Measurements from ENCODE around the gene SURF4. TPM values are rescaled to one million over a fixed set of nuclear protein-coding genes. Genes with fewer than 3 reads are reported as not detected.

Gene SURF4
- 100 to 1,000 TPM; 299 to 302 TPM for total RNA-seq

- H3K4me1 Mint-ChIP-seq (ENCODE audit: low read depth), result peaks cover 33% of the 10 kb centered on the region
- H3K27me3 Mint-ChIP-seq (ENCODE audit: low read depth), result no peaks in the 10 kb centered on the region
- DNase-seq, result peak; percentile 96
- peaks cover 38% of the 10 kb centered on the region for H3K36me3 Mint-ChIP-seq (ENCODE audit: low read depth)
- H3K27ac Mint-ChIP-seq, result peak within 1 kb of the TSS; percentile 97
- H3K9me3 Mint-ChIP-seq, result no peaks in the 10 kb centered on the region
- intact Hi-C loops (cut with micrococcal nuclease), result loop anchor here (1.0 kb wide), 1 partner anchor 40 kb away; the partner anchor contains the start of gene SURF6
- CTCF ChIA-PET, result interaction anchor here (0.7 to 1.0 kb wide), 4 partner anchors 8 to 46 kb away, joined by 3 to 4 read pairs (median 3); partner anchors contain the start of gene SURF1
- H3K4me3 Mint-ChIP-seq, result peak within 1 kb of the TSS; percentile 98
Observed at GRCh38 chr9:133375724-133376654, at the start of gene SURF4, which contains the start of gene STKLD1. TSS of gene SURF4 (minus strand) at chr9:133376060. CDS start at chr9:133375969, 91 bp downstream. TSS of gene STKLD1 (plus strand) at chr9:133376366. CDS start at chr9:133376474, 108 bp downstream.

GRCh38 chr9:133425049-133425632, 49.3 kb upstream of the SURF4 start:
- H3K36me3 Mint-ChIP-seq (ENCODE audit: low read depth), result no peaks in the 10 kb centered on the region
- H3K4me3 Mint-ChIP-seq, result no peak overlapping the region
- peaks cover 16% of the 10 kb centered on the region for H3K4me1 Mint-ChIP-seq (ENCODE audit: low read depth)
- no peak overlapping the region for H3K27ac Mint-ChIP-seq
- no peak for DNase-seq
- H3K27me3 Mint-ChIP-seq (ENCODE audit: low read depth), result peaks cover 30% of the 10 kb centered on the region
- H3K9me3 Mint-ChIP-seq, result no peaks in the 10 kb centered on the region
- CTCF ChIA-PET, result no interaction called here
- intact Hi-C loops (cut with micrococcal nuclease), result no loop called here

GRCh38 chr9:133424187-133424586, 48.3 kb upstream of the SURF4 start:
- Mint-ChIP-seq H3K4me1 (ENCODE audit: low read depth) (peaks cover 18% of the 10 kb centered on the region), H3K36me3 (ENCODE audit: low read depth) (no peaks in the 10 kb centered on the region), H3K27me3 (ENCODE audit: low read depth) (peaks cover 27% of the 10 kb centered on the region), H3K9me3 (no peaks in the 10 kb centered on the region), H3K4me3 (no peak overlapping the region), H3K27ac (no peak overlapping the region)
- intact Hi-C loops (cut with micrococcal nuclease), result no loop called here
- no peak for DNase-seq
- CTCF ChIA-PET, result no interaction called here

- DNase-seq, result no peak
- CTCF ChIA-PET, result no interaction called here
- Mint-ChIP-seq H3K4me3 (no peak overlapping the region), H3K4me1 (ENCODE audit: low read depth) (peaks cover 27% of the 10 kb centered on the region), H3K27me3 (ENCODE audit: low read depth) (peaks cover 27% of the 10 kb centered on the region), H3K36me3 (ENCODE audit: low read depth) (no peaks in the 10 kb centered on the region), H3K27ac (no peak overlapping the region), H3K9me3 (no peaks in the 10 kb centered on the region)
- intact Hi-C loops (cut with micrococcal nuclease), result no loop called here
Observed at GRCh38 chr9:133423216-133423615, 47.4 kb upstream of the SURF4 start.

GRCh38 chr9:133421615-133422542, 46.0 kb upstream of the SURF4 start, which contains the start of gene ADAMTS13:
TSS of gene ADAMTS13 (plus strand) at chr9:133422367. CDS start at chr9:133422444, 77 bp downstream.
- Mint-ChIP-seq H3K4me3 (no peak within 1 kb of the TSS), H3K9me3 (no peaks in the 10 kb centered on the region), H3K4me1 (ENCODE audit: low read depth) (peaks cover 23% of the 10 kb centered on the region), H3K36me3 (ENCODE audit: low read depth) (peaks cover 4% of the 10 kb centered on the region), H3K27me3 (ENCODE audit: low read depth) (peaks cover 15% of the 10 kb centered on the region), H3K27ac (peak within 1 kb of the TSS; percentile 14)
- CTCF ChIA-PET, result interaction anchor here (1.0 kb wide), 1 partner anchor 21 kb away, joined by 3 read pairs; no protein-coding TSS in a partner anchor
- peak; percentile 66 for DNase-seq
- intact Hi-C loops (cut with micrococcal nuclease), result no loop called here

- Mint-ChIP-seq H3K27ac (peak overlapping the region; percentile 31), H3K4me3 (no peak overlapping the region), H3K4me1 (ENCODE audit: low read depth) (peaks cover 38% of the 10 kb centered on the region), H3K9me3 (no peaks in the 10 kb centered on the region), H3K36me3 (ENCODE audit: low read depth) (peaks cover 15% of the 10 kb centered on the region), H3K27me3 (ENCODE audit: low read depth) (peaks cover 5% of the 10 kb centered on the region)
- intact Hi-C loops (cut with micrococcal nuclease), result no loop called here
- DNase-seq, result peak; percentile 21
- CTCF ChIA-PET, result interaction anchor here (0.7 kb wide), 1 partner anchor 58 kb away, joined by 3 read pairs; no protein-coding TSS in a partner anchor
Observed at GRCh38 chr9:133420392-133420827, 44.5 kb upstream of the SURF4 start.

GRCh38 chr9:133419005-133419404, 43.1 kb upstream of the SURF4 start:
- peaks cover 51% of the 10 kb centered on the region for H3K4me1 Mint-ChIP-seq (ENCODE audit: low read depth)
- H3K4me3 Mint-ChIP-seq, result peak overlapping the region; percentile 92
- peak overlapping the region; percentile 91 for H3K27ac Mint-ChIP-seq
- H3K9me3 Mint-ChIP-seq, result no peaks in the 10 kb centered on the region
- DNase-seq, result no peak
- intact Hi-C loops (cut with micrococcal nuclease), result loop anchor here (2.0 to 10.0 kb wide), 3 partner anchors 40 to 384 kb away; partner anchors contain the start of genes CACFD1 and GTF3C5
- CTCF ChIA-PET, result interaction anchor here (0.6 kb wide), 2 partner anchors 29 to 201 kb away, joined by 3 to 4 read pairs; no protein-coding TSS in a partner anchor
- no peaks in the 10 kb centered on the region for H3K27me3 Mint-ChIP-seq (ENCODE audit: low read depth)
- H3K36me3 Mint-ChIP-seq (ENCODE audit: low read depth), result peaks cover 25% of the 10 kb centered on the region

GRCh38 chr9:133417541-133418461, 41.9 kb upstream of the SURF4 start, which contains the start of gene REXO4:
TSS of gene REXO4 (minus strand) at chr9:133418010. CDS start at chr9:133417844, 166 bp downstream.
- peaks cover 54% of the 10 kb centered on the region for H3K4me1 Mint-ChIP-seq (ENCODE audit: low read depth)
- H3K9me3 Mint-ChIP-seq, result no peaks in the 10 kb centered on the region
- intact Hi-C loops (cut with micrococcal nuclease), result loop anchor here (2.0 to 10.0 kb wide), 4 partner anchors 41 to 383 kb away; partner anchors contain the start of genes CACFD1, GTF3C5, MED22 and RPL7A
- no peaks in the 10 kb centered on the region for H3K27me3 Mint-ChIP-seq (ENCODE audit: low read depth)
- CTCF ChIA-PET, result interaction anchor here (1.0 to 1.1 kb wide), 2 partner anchors 12 to 62 kb away, joined by 3 read pairs; no protein-coding TSS in a partner anchor
- DNase-seq, result peak; percentile 86
- H3K4me3 Mint-ChIP-seq, result peak within 1 kb of the TSS; percentile 92
- peak within 1 kb of the TSS; percentile 91 for H3K27ac Mint-ChIP-seq
- peaks cover 30% of the 10 kb centered on the region for H3K36me3 Mint-ChIP-seq (ENCODE audit: low read depth)

GRCh38 chr9:133415170-133415569, 39.3 kb upstream of the SURF4 start:
- peaks cover 37% of the 10 kb centered on the region for H3K36me3 Mint-ChIP-seq (ENCODE audit: low read depth)
- intact Hi-C loops (cut with micrococcal nuclease), result loop anchor here (10.0 kb wide), 1 partner anchor 380 kb away; the partner anchor contains the start of gene GTF3C5
- H3K9me3 Mint-ChIP-seq, result no peaks in the 10 kb centered on the region
- DNase-seq, result no peak
- H3K4me1 Mint-ChIP-seq (ENCODE audit: low read depth), result peaks cover 45% of the 10 kb centered on the region
- H3K27ac Mint-ChIP-seq, result peak overlapping the region; percentile 85
- CTCF ChIA-PET, result interaction anchor here (0.6 to 1.6 kb wide), 3 partner anchors 11 to 232 kb away, joined by 3 to 6 read pairs (median 3); no protein-coding TSS in a partner anchor
- H3K27me3 Mint-ChIP-seq (ENCODE audit: low read depth), result no peaks in the 10 kb centered on the region
- peak overlapping the region; percentile 6 for H3K4me3 Mint-ChIP-seq

- H3K9me3 Mint-ChIP-seq, result no peaks in the 10 kb centered on the region
- H3K36me3 Mint-ChIP-seq (ENCODE audit: low read depth), result peaks cover 27% of the 10 kb centered on the region
- intact Hi-C loops (cut with micrococcal nuclease), result no loop called here
- no peak overlapping the region for H3K4me3 Mint-ChIP-seq
- H3K27me3 Mint-ChIP-seq (ENCODE audit: low read depth), result no peaks in the 10 kb centered on the region
- H3K4me1 Mint-ChIP-seq (ENCODE audit: low read depth), result peaks cover 10% of the 10 kb centered on the region
- CTCF ChIA-PET, result interaction anchor here (0.6 to 0.9 kb wide), 2 partner anchors 71 to 102 kb away, joined by 3 read pairs; partner anchors contain the start of gene SLC2A6
- DNase-seq, result no peak
- H3K27ac Mint-ChIP-seq, result no peak overlapping the region
Observed at GRCh38 chr9:133408042-133408441, 32.2 kb upstream of the SURF4 start.
